Measurements from ENCODE around the gene SNW1. TPM values are rescaled to one million over a fixed set of nuclear protein-coding genes. Genes with fewer than 3 reads are reported as not detected.
"Not testable (repeated sequence)": the region's sequence is repeated elsewhere in the genome, so short reads cannot be mapped to it uniquely, and the experiment has no call there.

The SNW1 gene
- total and polyA plus RNA-seq, 9 donors: 46.3 to 57.5 (median 48.7) TPM

DNA sequence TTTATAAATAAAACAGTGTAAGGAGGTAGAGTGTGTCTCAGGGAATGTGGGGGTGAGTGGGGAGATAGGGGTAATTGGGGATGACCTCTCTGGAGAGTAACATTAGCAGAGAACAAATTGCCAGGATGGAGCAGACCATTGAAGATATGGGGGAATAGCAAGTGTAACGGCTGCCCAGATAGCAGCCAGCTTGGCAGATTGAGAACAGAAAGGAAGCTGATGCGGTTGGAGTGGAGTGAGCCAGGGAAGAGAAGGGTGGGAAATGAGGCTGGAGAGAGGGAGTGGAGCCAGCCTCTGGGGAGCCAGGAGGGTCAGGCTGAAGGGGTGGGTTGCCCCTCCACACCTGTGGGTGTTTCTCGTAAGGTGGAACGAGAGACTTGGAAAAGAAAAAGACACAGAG is 33.4 kb upstream of the SNW1 start:
- H3K4me1 ChIP-seq (ENCODE audit: control insufficient read depth, insufficient read depth, low read length): no peaks in the 10 kb centered on the region
- WGBS (ENCODE audit: insufficient coverage): 66% methylated on average over 2 of the region's 4 CpGs
- DNase-seq: no peak
- H3K36me3 ChIP-seq (ENCODE audit: control insufficient read depth, insufficient read depth, low read length): no peaks in the 10 kb centered on the region
- no peak overlapping the region for H3K27ac ChIP-seq (ENCODE audit: low read length)
- no peaks in the 10 kb centered on the region for H3K27me3 ChIP-seq (ENCODE audit: control insufficient read depth, insufficient read depth, low read length)
- no peak overlapping the region for H3K4me3 ChIP-seq (ENCODE audit: low read length)
- no peaks in the 10 kb centered on the region for H3K9me3 ChIP-seq (replicated peaks; ENCODE audit: control insufficient read depth, low read depth, low read length)

DNA sequence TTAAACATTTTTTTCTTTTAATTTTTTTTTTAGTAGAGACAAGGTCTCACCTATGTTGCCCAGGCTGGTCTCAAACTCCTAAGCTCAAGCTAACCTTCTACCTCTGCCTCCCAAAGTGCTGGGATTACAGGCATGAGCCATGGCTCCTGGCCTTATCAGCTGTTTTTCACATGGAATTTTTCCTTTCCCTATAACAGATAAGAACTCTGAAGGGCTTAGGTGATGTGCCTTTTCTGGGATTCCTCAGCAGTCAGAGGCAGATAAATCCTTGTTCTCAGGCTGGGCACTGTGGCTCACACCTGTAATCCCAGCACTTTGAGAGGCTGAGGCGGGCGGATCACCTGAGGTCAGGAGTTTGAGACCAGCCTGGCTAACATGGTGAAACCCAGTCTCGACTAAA is 32.3 kb upstream of the SNW1 start:
- not testable (repeated sequence) for H3K4me1 ChIP-seq (ENCODE audit: control insufficient read depth, insufficient read depth, low read length); H3K27me3 ChIP-seq (ENCODE audit: control insufficient read depth, insufficient read depth, low read length); H3K9me3 ChIP-seq (replicated peaks; ENCODE audit: control insufficient read depth, low read depth, low read length); H3K4me3 ChIP-seq (ENCODE audit: low read length); DNase-seq; H3K36me3 ChIP-seq (ENCODE audit: control insufficient read depth, insufficient read depth, low read length); H3K27ac ChIP-seq (ENCODE audit: low read length)
- WGBS (ENCODE audit: insufficient coverage): 93% methylated on average over 2 of the region's 3 CpGs

DNA sequence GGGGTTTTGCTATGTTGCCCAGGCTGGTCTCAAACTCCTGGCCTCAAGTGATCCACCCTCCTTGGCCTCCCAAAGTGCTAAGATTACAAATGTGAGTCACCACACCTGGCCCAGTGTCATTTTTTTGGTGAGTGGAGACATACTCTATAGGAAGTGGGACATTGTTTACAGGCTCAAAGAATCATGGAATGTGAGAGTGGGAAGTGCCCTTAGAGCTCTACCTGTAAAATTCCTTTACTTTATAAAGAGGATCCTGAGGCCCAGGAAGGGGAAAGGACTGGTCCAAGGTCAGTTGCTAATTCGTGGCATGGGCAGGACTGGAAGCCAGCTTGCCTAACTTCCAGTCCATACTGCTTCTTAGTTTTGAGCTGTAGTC is 30.3 kb upstream of the SNW1 start:
- H3K9me3 ChIP-seq (replicated peaks; ENCODE audit: control insufficient read depth, low read depth, low read length): no peaks in the 10 kb centered on the region
- no CpG with 5 or more reads among the region's 1 CpG for WGBS (ENCODE audit: insufficient coverage)
- H3K27ac ChIP-seq (ENCODE audit: low read length): no peak overlapping the region
- DNase-seq: no peak
- H3K4me3 ChIP-seq (ENCODE audit: low read length): no peak overlapping the region
- H3K4me1 ChIP-seq (ENCODE audit: control insufficient read depth, insufficient read depth, low read length): no peaks in the 10 kb centered on the region
- peaks cover 2% of the 10 kb centered on the region for H3K27me3 ChIP-seq (ENCODE audit: control insufficient read depth, insufficient read depth, low read length)
- H3K36me3 ChIP-seq (ENCODE audit: control insufficient read depth, insufficient read depth, low read length): no peaks in the 10 kb centered on the region

DNA sequence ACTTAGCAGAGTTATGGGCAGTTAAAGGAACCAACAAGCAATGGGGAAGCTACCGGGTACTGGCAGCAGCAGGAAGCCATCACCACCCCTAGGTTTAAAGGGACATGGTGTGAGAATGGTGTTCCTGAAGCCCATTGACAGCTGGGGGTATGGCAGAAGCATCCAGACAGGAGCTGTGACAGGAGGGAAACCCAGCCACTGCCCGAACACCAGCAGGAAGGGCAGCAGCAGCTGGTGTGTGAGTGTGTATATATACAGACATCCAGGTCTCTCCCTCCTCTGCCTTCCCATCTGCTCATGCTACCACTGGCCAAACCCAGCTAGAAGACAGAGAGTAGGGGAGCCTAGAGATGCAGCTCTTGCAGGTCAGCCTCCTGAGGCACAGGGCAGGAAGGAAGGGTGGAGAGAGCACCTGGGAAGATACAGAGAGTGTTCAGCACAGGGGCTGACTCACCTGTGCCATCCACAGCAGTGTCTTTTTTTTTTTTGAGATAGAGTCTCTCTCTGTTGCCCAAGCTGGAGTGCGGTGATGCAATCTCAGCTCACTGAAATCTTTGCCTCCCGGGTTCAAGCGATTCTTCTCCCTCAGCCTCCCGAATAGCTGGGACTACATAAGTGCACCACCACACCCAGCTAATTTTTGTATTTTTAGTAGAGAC is 29.7 kb upstream of the SNW1 start:
- Histone ChIP-seq H3K4me1 (ENCODE audit: control insufficient read depth, insufficient read depth, low read length) (no peaks in the 10 kb centered on the region), H3K9me3 (replicated peaks; ENCODE audit: control insufficient read depth, low read depth, low read length) (no peaks in the 10 kb centered on the region), H3K27me3 (ENCODE audit: control insufficient read depth, insufficient read depth, low read length) (peaks cover 2% of the 10 kb centered on the region), H3K27ac (ENCODE audit: low read length) (no peak overlapping the region), H3K36me3 (ENCODE audit: control insufficient read depth, insufficient read depth, low read length) (no peaks in the 10 kb centered on the region), H3K4me3 (ENCODE audit: low read length) (no peak overlapping the region)
- WGBS (ENCODE audit: insufficient coverage): 20% methylated on average over 1 of the region's 6 CpGs
- no peak for DNase-seq

DNA sequence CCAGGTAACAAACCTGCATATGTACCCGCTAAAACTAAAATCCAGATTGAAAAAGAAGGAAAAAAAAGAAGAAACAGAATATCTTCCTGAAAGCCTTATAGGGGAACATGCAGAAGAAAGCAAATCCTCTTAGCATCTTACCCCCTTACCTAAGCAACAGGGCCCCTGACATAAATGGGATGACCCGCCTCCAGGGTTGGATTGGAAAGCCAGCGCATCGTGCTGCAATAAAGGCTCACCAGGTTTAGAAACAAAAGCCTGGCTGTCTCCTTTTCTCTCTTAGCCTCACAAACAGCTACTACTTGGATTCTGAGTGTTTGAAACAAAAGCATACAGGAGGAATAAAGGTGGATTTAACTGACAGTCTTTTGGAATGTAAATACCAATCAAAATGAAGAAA is 25.2 kb upstream of the SNW1 start:
- peaks cover 2% of the 10 kb centered on the region for H3K27me3 ChIP-seq (ENCODE audit: control insufficient read depth, insufficient read depth, low read length)
- WGBS (ENCODE audit: insufficient coverage): no CpG with 5 or more reads among the region's 4 CpGs
- H3K4me1 ChIP-seq (ENCODE audit: control insufficient read depth, insufficient read depth, low read length): no peaks in the 10 kb centered on the region
- DNase-seq: no peak
- H3K36me3 ChIP-seq (ENCODE audit: control insufficient read depth, insufficient read depth, low read length): no peaks in the 10 kb centered on the region
- no peak overlapping the region for H3K4me3 ChIP-seq (ENCODE audit: low read length)
- H3K9me3 ChIP-seq (replicated peaks; ENCODE audit: control insufficient read depth, low read depth, low read length): no peaks in the 10 kb centered on the region
- no peak overlapping the region for H3K27ac ChIP-seq (ENCODE audit: low read length)

DNA sequence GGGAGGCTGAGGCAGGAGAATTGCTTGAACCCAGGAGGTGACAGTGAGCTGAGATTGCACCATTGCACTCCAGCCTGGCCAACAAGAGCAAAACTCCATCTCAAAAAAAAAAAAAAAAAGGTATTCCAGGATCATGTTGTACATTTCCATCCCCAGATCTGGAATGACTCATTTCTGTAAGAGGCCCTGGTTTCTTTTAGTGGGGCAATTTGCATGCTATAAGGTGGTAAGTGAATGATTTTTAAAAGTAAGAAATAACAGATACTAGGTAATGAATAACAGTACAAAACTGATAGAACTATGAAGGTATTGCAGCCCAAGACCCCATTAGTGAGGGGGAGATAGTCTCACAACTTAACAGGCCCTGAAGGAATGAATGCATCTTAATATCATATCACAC is 21.2 kb upstream of the SNW1 start:
- no peak for DNase-seq
- H3K27ac ChIP-seq (ENCODE audit: low read length): no peak overlapping the region
- peaks cover 2% of the 10 kb centered on the region for H3K27me3 ChIP-seq (ENCODE audit: control insufficient read depth, insufficient read depth, low read length)
- no peaks in the 10 kb centered on the region for H3K9me3 ChIP-seq (replicated peaks; ENCODE audit: control insufficient read depth, low read depth, low read length)
- no peak overlapping the region for H3K4me3 ChIP-seq (ENCODE audit: low read length)
- no peaks in the 10 kb centered on the region for H3K36me3 ChIP-seq (ENCODE audit: control insufficient read depth, insufficient read depth, low read length)
- H3K4me1 ChIP-seq (ENCODE audit: control insufficient read depth, insufficient read depth, low read length): no peaks in the 10 kb centered on the region

DNA sequence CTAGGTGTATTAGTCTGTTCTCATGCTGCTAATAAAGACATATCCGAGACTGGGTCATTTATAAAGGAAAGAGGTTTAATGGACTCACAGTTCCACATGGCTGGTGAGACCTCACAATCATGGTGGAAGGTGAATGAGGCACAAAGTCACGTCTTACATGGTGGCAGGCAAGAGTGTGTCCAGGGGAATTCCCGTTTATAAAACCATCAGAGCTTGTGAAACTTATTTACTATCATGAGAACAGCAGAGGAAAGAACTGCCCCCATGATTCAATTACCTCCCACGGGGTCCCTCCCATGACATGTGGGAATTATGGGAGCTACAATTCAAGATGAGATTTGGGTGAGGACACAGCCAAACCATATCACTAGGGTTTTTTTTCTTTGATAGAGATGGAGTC is 13.0 kb upstream of the SNW1 start:
- H3K36me3 ChIP-seq (ENCODE audit: control insufficient read depth, insufficient read depth, low read length); H3K4me1 ChIP-seq (ENCODE audit: control insufficient read depth, insufficient read depth, low read length); H3K4me3 ChIP-seq (ENCODE audit: low read length); H3K27ac ChIP-seq (ENCODE audit: low read length); H3K27me3 ChIP-seq (ENCODE audit: control insufficient read depth, insufficient read depth, low read length); H3K9me3 ChIP-seq (replicated peaks; ENCODE audit: control insufficient read depth, low read depth, low read length); DNase-seq: not testable (repeated sequence)
- 83% methylated on average over 2 of the region's 4 CpGs for WGBS (ENCODE audit: insufficient coverage)

DNA sequence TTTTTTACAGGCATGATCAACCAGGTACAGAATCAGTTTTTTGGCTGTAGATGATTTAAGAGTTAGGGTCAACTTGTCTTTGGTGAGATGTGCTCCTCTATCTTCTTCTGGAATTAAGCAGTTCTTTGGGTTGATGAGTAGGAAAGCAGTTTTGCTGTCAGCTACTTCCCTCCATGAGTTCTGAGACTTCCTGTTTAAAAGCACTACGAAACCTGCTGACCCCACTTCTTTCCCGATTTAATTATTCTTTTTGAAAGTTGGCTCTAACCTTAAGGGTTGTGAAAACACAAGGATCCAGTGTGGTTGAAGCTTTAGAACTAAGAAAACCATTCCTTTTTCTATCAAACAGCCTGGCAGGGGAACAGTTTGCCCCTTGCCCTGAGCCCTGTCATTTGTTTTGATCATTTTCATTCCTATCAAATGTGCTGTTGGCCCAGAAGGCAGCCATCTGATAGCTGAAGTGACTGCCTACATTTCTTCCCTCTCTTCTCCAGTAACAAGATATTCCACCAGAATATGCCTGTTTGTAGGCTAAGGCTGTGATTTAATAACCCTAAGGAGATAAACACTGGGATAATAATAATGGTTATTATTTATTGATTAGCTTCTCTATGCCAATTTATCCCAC is 7.6 kb upstream of the SNW1 start:
- not testable (repeated sequence) for H3K27ac ChIP-seq (ENCODE audit: low read length); H3K27me3 ChIP-seq (ENCODE audit: control insufficient read depth, insufficient read depth, low read length); H3K4me3 ChIP-seq (ENCODE audit: low read length); H3K4me1 ChIP-seq (ENCODE audit: control insufficient read depth, insufficient read depth, low read length); DNase-seq; H3K9me3 ChIP-seq (replicated peaks; ENCODE audit: control insufficient read depth, low read depth, low read length); H3K36me3 ChIP-seq (ENCODE audit: control insufficient read depth, insufficient read depth, low read length)
- WGBS (ENCODE audit: insufficient coverage): no CpG with 5 or more reads among the region's 2 CpGs

DNA sequence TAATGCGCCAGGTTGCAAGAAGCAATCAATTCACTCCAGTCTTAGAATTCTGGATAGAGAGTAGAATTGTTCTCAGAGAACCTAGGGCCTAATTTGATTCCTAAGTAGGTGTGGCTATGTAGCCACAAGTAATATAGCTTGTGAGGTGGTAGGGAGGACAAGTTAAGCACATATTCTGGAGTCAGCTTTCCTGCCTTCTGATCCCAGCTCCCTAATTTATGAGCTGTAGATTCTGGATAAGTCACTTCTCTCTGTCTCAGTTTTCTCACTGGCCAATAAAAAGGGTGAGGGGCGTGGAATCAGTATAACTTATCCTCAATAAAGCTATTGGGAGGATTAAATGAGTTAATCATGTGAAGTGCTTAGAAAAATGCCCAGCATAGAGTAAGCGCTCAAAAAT is 3.0 kb upstream of the SNW1 start:
- Histone ChIP-seq H3K4me1 (ENCODE audit: control insufficient read depth, insufficient read depth, low read length) (peaks cover 18% of the 10 kb centered on the region), H3K9me3 (replicated peaks; ENCODE audit: control insufficient read depth, low read depth, low read length) (no peaks in the 10 kb centered on the region), H3K4me3 (ENCODE audit: low read length) (no peak overlapping the region), H3K27me3 (ENCODE audit: control insufficient read depth, insufficient read depth, low read length) (no peaks in the 10 kb centered on the region), H3K36me3 (ENCODE audit: control insufficient read depth, insufficient read depth, low read length) (peaks cover 4% of the 10 kb centered on the region), H3K27ac (ENCODE audit: low read length) (no peak overlapping the region)
- whole genome bisulfite sequencing (ENCODE audit: insufficient coverage): no CpG with 5 or more reads among the region's 3 CpGs
- no peak for DNase-seq

DNA sequence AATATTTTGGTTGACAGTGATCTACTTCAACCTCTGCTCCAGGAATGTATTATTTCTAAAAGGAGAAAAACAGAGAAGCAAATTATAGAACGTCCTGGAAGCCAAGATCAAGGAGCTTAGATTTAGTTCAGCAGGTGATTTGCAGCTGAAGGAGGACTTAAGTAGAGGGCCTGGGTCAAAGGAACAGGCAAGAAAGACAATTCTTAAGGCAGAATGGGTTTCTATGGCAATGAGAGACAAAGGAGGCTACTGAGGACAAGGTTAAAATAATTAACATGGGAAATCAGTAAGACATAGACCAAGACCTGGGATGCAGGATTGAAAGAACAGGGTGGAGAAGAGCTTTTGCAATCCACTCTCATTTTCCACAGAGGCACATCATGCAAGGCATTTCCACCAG is 2.4 kb upstream of the SNW1 start:
- 20% methylated on average over 1 of the region's 1 CpG for WGBS (ENCODE audit: insufficient coverage)
- H3K27ac ChIP-seq (ENCODE audit: low read length): no peak overlapping the region

More for the DNA sequence above, 2.4 kb upstream of the SNW1 start:
- Histone ChIP-seq H3K4me3 (ENCODE audit: low read length) (no peak overlapping the region), H3K36me3 (ENCODE audit: control insufficient read depth, insufficient read depth, low read length) (peaks cover 7% of the 10 kb centered on the region), H3K9me3 (replicated peaks; ENCODE audit: control insufficient read depth, low read depth, low read length) (no peaks in the 10 kb centered on the region), H3K4me1 (ENCODE audit: control insufficient read depth, insufficient read depth, low read length) (peaks cover 18% of the 10 kb centered on the region), H3K27me3 (ENCODE audit: control insufficient read depth, insufficient read depth, low read length) (no peaks in the 10 kb centered on the region)
- DNase-seq: no peak
